MM.1S (cell line): Measurements from ENCODE around the gene CNOT6.

ENCODE experiments used
- DNase-seq: peaks from one replicate; pipeline ENCODE4 v3.0.0-alpha.2; 2015
- H2AFZ ChIP-seq: fragments of 300-600 bp; sonication (generic); 2 replicates; pipeline ENCODE4 v1.6.0; 2016; ENCODE audit warnings: antibody characterized with exemption, low read length
- H3F3A ChIP-seq: fragments of 300-600 bp; sonication (generic); 2 replicates; pipeline ENCODE4 v1.6.1; 2016; ENCODE audit warnings: mild to moderate bottlenecking, antibody characterized with exemption, low read length, moderate library complexity, mixed read lengths; ENCODE audit not compliant: insufficient read depth
- H3K27ac ChIP-seq: fragments of 300-600 bp; sonication (generic); 2 replicates; pipeline ENCODE4 v1.5.1; 2016; ENCODE audit warnings: mild to moderate bottlenecking, low read length
- H3K27me3 ChIP-seq: fragments of 300-600 bp; sonication (generic); replicated peaks from 2 replicates; pipeline ENCODE4 v1.6.0; 2016; ENCODE audit warnings: low read length; ENCODE audit not compliant: insufficient read depth
- H3K36me3 ChIP-seq: fragments of 300-600 bp; sonication (generic); replicated peaks from 2 replicates; pipeline ENCODE4 v1.6.1; 2016; ENCODE audit warnings: mild to moderate bottlenecking, low read length, mixed read lengths; ENCODE audit not compliant: insufficient read depth
- H3K4me1 ChIP-seq: fragments of 300-600 bp; sonication (generic); 2 replicates; pipeline ENCODE4 v1.6.1; 2016; ENCODE audit warnings: low read length, mixed read lengths
- H3K4me2 ChIP-seq: fragments of 300-600 bp; sonication (generic); 2 replicates; pipeline ENCODE4 v1.6.0; 2016; ENCODE audit warnings: low read depth, low read length
- H3K4me3 ChIP-seq: fragments of 300-600 bp; sonication (generic); 2 replicates; pipeline ENCODE4 v1.5.1; 2016; ENCODE audit warnings: low read length, mixed read lengths
- H3K79me2 ChIP-seq: fragments of 300-600 bp; sonication (generic); 2 replicates; pipeline ENCODE4 v1.6.1; 2016; ENCODE audit warnings: mixed run types, low read length, mixed read lengths
- H3K9ac ChIP-seq: fragments of 300-600 bp; sonication (generic); 2 replicates; pipeline ENCODE4 v1.6.1; 2016; ENCODE audit warnings: low read length, mixed read lengths
- H3K9me2 ChIP-seq: fragments of 300-600 bp; sonication (generic); replicated peaks from 2 replicates; pipeline ENCODE4 v1.6.1; 2016; ENCODE audit warnings: mild to moderate bottlenecking, low read length, mixed read lengths; ENCODE audit not compliant: insufficient read depth
- H3K9me3 ChIP-seq: fragments of 300-600 bp; sonication (generic); replicated peaks from 2 replicates; pipeline ENCODE4 v1.6.1; 2016; ENCODE audit warnings: mild to moderate bottlenecking, low read length, mixed read lengths; ENCODE audit not compliant: insufficient read depth
- H4K20me1 ChIP-seq: fragments of 300-600 bp; sonication (generic); 2 replicates; pipeline ENCODE4 v1.6.1; 2016; ENCODE audit warnings: mild to moderate bottlenecking, low read length, moderate library complexity, mixed read lengths; ENCODE audit not compliant: insufficient read depth
- CTCF ChIP-seq: fragments of 300-600 bp; sonication (generic); IDR thresholded peaks from 2 replicates; pipeline ENCODE4 v1.5.1; 2016; ENCODE audit warnings: antibody characterized with exemption, low read length, mixed read lengths
- EZH2 ChIP-seq: fragments of 300-600 bp; sonication (generic); optimal IDR thresholded peaks from 2 replicates; pipeline ENCODE3; 2017; ENCODE audit warnings: low read depth, mild to moderate bottlenecking, antibody characterized with exemption, low read length, mixed read lengths
- EZH2phosphoT487 ChIP-seq: fragments of 300-600 bp; sonication (generic); IDR thresholded peaks from 2 replicates; pipeline ENCODE4 v1.6.1; 2018; ENCODE audit warnings: antibody characterized with exemption, low read length

Gene CNOT6

GRCh38 chr5:180619563-180619915, 125.4 kb downstream of the CNOT6 start:
- Histone ChIP-seq H3K36me3 (no peaks in the 10 kb centered on the region), H3K27me3 (peaks cover 32% of the 10 kb centered on the region), H3K4me3 (no peak overlapping the region), H3K4me2 (no peak overlapping the region), H3K79me2 (no peaks in the 10 kb centered on the region), H3K27ac (no peak overlapping the region), H3K9me3 (no peaks in the 10 kb centered on the region), H3F3A (no peaks in the 10 kb centered on the region), H3K4me1 (no peaks in the 10 kb centered on the region), H3K9ac (no peak overlapping the region), H3K9me2 (no peaks in the 10 kb centered on the region), H4K20me1 (no peaks in the 10 kb centered on the region), H2AFZ (no peak overlapping the region)
- no peak for DNase-seq
- no peak for TF ChIP-seq EZH2
- TF ChIP-seq CTCF = no peak

GRCh38 chr5:180620014-180620413, 125.8 kb downstream of the CNOT6 start:
- H2AFZ ChIP-seq = no peak overlapping the region
- H3K27me3 ChIP-seq = peaks cover 32% of the 10 kb centered on the region
- no peaks in the 10 kb centered on the region for H3F3A ChIP-seq
- no peak for DNase-seq
- no peak overlapping the region for H3K4me2 ChIP-seq
- TF ChIP-seq EZH2 = no peak
- no peak for TF ChIP-seq CTCF
- no peak for TF ChIP-seq EZH2phosphoT487
- H3K9me3 ChIP-seq = no peaks in the 10 kb centered on the region
- no peaks in the 10 kb centered on the region for H3K9me2 ChIP-seq
- no peaks in the 10 kb centered on the region for H3K36me3 ChIP-seq
- H3K27ac ChIP-seq = no peak overlapping the region
- H3K4me3 ChIP-seq = no peak overlapping the region
- H3K79me2 ChIP-seq = no peaks in the 10 kb centered on the region
- no peaks in the 10 kb centered on the region for H3K4me1 ChIP-seq
- H4K20me1 ChIP-seq = no peaks in the 10 kb centered on the region
- no peak overlapping the region for H3K9ac ChIP-seq

- Histone ChIP-seq H3K4me2 (no peak overlapping the region), H3K9me2 (no peaks in the 10 kb centered on the region), H3K4me3 (no peak overlapping the region), H3K36me3 (no peaks in the 10 kb centered on the region), H3K4me1 (no peaks in the 10 kb centered on the region), H4K20me1 (no peaks in the 10 kb centered on the region), H3K79me2 (no peaks in the 10 kb centered on the region), H3K27me3 (peaks cover 37% of the 10 kb centered on the region), H2AFZ (no peak overlapping the region), H3F3A (no peaks in the 10 kb centered on the region), H3K9ac (no peak overlapping the region), H3K9me3 (no peaks in the 10 kb centered on the region), H3K27ac (no peak overlapping the region)
- no peak for TF ChIP-seq EZH2phosphoT487
- no peak for TF ChIP-seq EZH2
- no peak for TF ChIP-seq CTCF
- DNase-seq = no peak
These were observed 127.1 kb downstream of the CNOT6 start for GRCh38 chr5:180621311-180621710.

- H3K9me3 ChIP-seq = no peaks in the 10 kb centered on the region
- no peak overlapping the region for H3K27ac ChIP-seq
- no peak for TF ChIP-seq CTCF
- no peak for TF ChIP-seq EZH2phosphoT487
- H4K20me1 ChIP-seq = no peaks in the 10 kb centered on the region
- H2AFZ ChIP-seq = no peak overlapping the region
- H3K9ac ChIP-seq = no peak overlapping the region
- H3F3A ChIP-seq = no peaks in the 10 kb centered on the region
- no peak overlapping the region for H3K4me2 ChIP-seq
- no peaks in the 10 kb centered on the region for H3K36me3 ChIP-seq
- no peaks in the 10 kb centered on the region for H3K79me2 ChIP-seq
- H3K9me2 ChIP-seq = no peaks in the 10 kb centered on the region
- DNase-seq = no peak
- no peaks in the 10 kb centered on the region for H3K4me1 ChIP-seq
- peaks cover 42% of the 10 kb centered on the region for H3K27me3 ChIP-seq
- no peak overlapping the region for H3K4me3 ChIP-seq
These were observed 128.7 kb downstream of the CNOT6 start for GRCh38 chr5:180622910-180623309.
